ENCODE data around the gene SET. TPM values are rescaled to one million over a fixed set of nuclear protein-coding genes. Genes with fewer than 3 reads are reported as not detected.
A peak's percentile ranks its signal among the peaks of the same experiment; 100 is the strongest.

SET gene
- total and polyA plus RNA-seq, 2 of the 13 experiments (the other 11 are each of a cell fraction or from before 2014, with no cell fraction given) = 94.2 to 611 TPM

GRCh38 chr9:128689820-128690683 is 1.0 kb downstream of the SET start (continued):
- TF ChIP-seq ZBED4 (CRISPR knock-in tag; IDR thresholded peaks at IDR 0.05; ENCODE audit: borderline replicate concordance) (peak; percentile 23; the same call in 1 of the 2 replicates), SRY (CRISPR knock-in tag; IDR thresholded peaks at IDR 0.05) (0 out of 2 replicates have a peak, but pooled peaks have one; percentile 40), ETV6 (CRISPR knock-in tag; conservative IDR thresholded peaks at IDR 0.05) (no peak), ZSCAN5A (CRISPR knock-in tag; IDR thresholded peaks at IDR 0.05; ENCODE audit: borderline replicate concordance) (no peak), ZNF260 (CRISPR knock-in tag; IDR thresholded peaks at IDR 0.05; ENCODE audit: borderline replicate concordance, low read depth) (no peak), KDM1A (CRISPR knock-in tag; IDR thresholded peaks at IDR 0.05) (no peak), POLR2G (IDR thresholded peaks at IDR 0.05; ENCODE audit: low read depth, low read length) (peak; percentile 44), KDM2A (CRISPR knock-in tag; IDR thresholded peaks at IDR 0.05; ENCODE audit: borderline replicate concordance, low read depth) (no peak), MAX (IDR thresholded peaks at IDR 0.05) (no peak; the same call in 1 of the 2 replicates), ZUFSP (CRISPR knock-in tag; IDR thresholded peaks at IDR 0.05; ENCODE audit: borderline replicate concordance) (no peak), GLI4 (CRISPR knock-in tag; IDR thresholded peaks at IDR 0.05; ENCODE audit: borderline replicate concordance) (no peak), RARG (CRISPR knock-in tag; IDR thresholded peaks at IDR 0.05; ENCODE audit: low read depth) (no peak), PAF1 (CRISPR knock-in tag; IDR thresholded peaks at IDR 0.05) (no peak), ZNF556 (CRISPR knock-in tag; IDR thresholded peaks at IDR 0.05; ENCODE audit: borderline replicate concordance) (no peak), ARID5B (CRISPR knock-in tag; IDR thresholded peaks at IDR 0.05) (no peak), SIN3A (IDR thresholded peaks at IDR 0.05; ENCODE audit: borderline replicate concordance, low read depth, low read length) (0 out of 2 replicates have a peak, but pooled peaks have one; percentile 16), SNAI1 (CRISPR knock-in tag; IDR thresholded peaks at IDR 0.05; ENCODE audit: borderline replicate concordance) (no peak)
